OCI-LY7 (cell line): ENCODE data around the gene ANKRD34A. TPM values are rescaled to one million over a fixed set of nuclear protein-coding genes. Genes with fewer than 3 reads are reported as not detected.
A peak's percentile ranks its signal among the peaks of the same experiment; 100 is the strongest.

Experiments
- BruUV-seq: library from RNA; stranded (reverse); fragments of 400-500 nt; replicated peaks from 2 replicates; lab custom pipeline; 2021; lab: Mats Ljungman, UMichigan
- CTCF ChIA-PET: fragments of 300-600 bp; sonication (Branson Sonifier 250); formaldehyde crosslinking; loops from one replicate; lab custom pipeline; 2022; ENCODE audit warnings: antibody characterized with exemption; ENCODE audit not compliant: unreplicated experiment; lab: Charles Lee
- POLR2A ChIA-PET: fragments of 300-600 bp; sonication (Branson Sonifier 250); formaldehyde crosslinking; loops from one replicate; lab custom pipeline; 2022; ENCODE audit warnings: antibody characterized with exemption; lab: Charles Lee
- DNase-seq: peaks from one replicate; pipeline ENCODE4 v3.0.0-alpha.2; 2015; ENCODE audit warnings: low spot score
- H2AFZ ChIP-seq: fragments of 200-600 bp; sonication (generic), shearing (Covaris generic); 2 replicates; pipeline ENCODE4 v1.6.1; 2014; ENCODE audit warnings: mild to moderate bottlenecking, antibody characterized with exemption, low read length, moderate library complexity
- H3K27ac ChIP-seq: fragments of 200-600 bp; sonication (generic); 2 replicates; pipeline ENCODE4 v1.5.1; 2014; ENCODE audit warnings: mixed run types, low read depth, mild to moderate bottlenecking, moderate library complexity, low read length, inconsistent platforms; ENCODE audit not compliant: poor library complexity, severe bottlenecking
- H3K36me3 ChIP-seq: fragments of 200-600 bp; sonication (generic); 2 replicates; pipeline ENCODE4 v1.6.1; 2014; ENCODE audit warnings: mild to moderate bottlenecking, antibody characterized with exemption, low read length, moderate library complexity, mixed read lengths; ENCODE audit not compliant: insufficient read depth
- H3K4me1 ChIP-seq: fragments of 200-600 bp; sonication (generic); 2 replicates; pipeline ENCODE4 v1.5.1; 2014; ENCODE audit warnings: mild to moderate bottlenecking, low read length; ENCODE audit not compliant: insufficient read depth, poor library complexity, severe bottlenecking
- H3K4me2 ChIP-seq: fragments of 200-600 bp; sonication (generic); 2 replicates; pipeline ENCODE4 v1.6.1; 2014; ENCODE audit warnings: mild to moderate bottlenecking, low read length
- H3K4me3 ChIP-seq: fragments of 200-600 bp; sonication (generic); 2 replicates; pipeline ENCODE4 v1.5.1; 2014; ENCODE audit warnings: mild to moderate bottlenecking, low read depth, low read length; ENCODE audit not compliant: poor library complexity, severe bottlenecking
- H3K79me2 ChIP-seq: fragments of 200-600 bp; sonication (generic); 2 replicates; pipeline ENCODE4 v1.6.1; 2016; ENCODE audit warnings: low read depth, mild to moderate bottlenecking, low read length, moderate library complexity, mixed read lengths; ENCODE audit not compliant: insufficient read depth
- H3K9me2 ChIP-seq: fragments of 200-600 bp; sonication (generic); 2 replicates; pipeline ENCODE4 v1.6.1; 2016; ENCODE audit warnings: mild to moderate bottlenecking, low read length, mixed read lengths; ENCODE audit not compliant: insufficient read depth
- H3K9me3 ChIP-seq: fragments of 200-600 bp; sonication (generic); 2 replicates; pipeline ENCODE4 v1.6.1; 2014; ENCODE audit warnings: mild to moderate bottlenecking, mixed run types, low read length, mixed read lengths
- H4K20me1 ChIP-seq: fragments of 200-600 bp; sonication (generic); 2 replicates; pipeline ENCODE4 v1.6.1; 2014; ENCODE audit warnings: mild to moderate bottlenecking, antibody characterized with exemption, low read length, moderate library complexity, mixed read lengths; ENCODE audit not compliant: insufficient read depth
- EZH2phosphoT487 ChIP-seq: fragments of 200-600 bp; sonication (generic); IDR thresholded peaks from 2 replicates; pipeline ENCODE4 v1.6.1; 2018; ENCODE audit warnings: low read depth, borderline replicate concordance, mild to moderate bottlenecking, mixed run types, antibody characterized with exemption, low read length, moderate library complexity, mixed read lengths
- intact Hi-C: fragments of 100-400 bp; cut with micrococcal nuclease; formaldehyde crosslinking; loops from one replicate; pipeline ENCODE4 v1.10.0; 2022; ENCODE audit not compliant: unreplicated experiment
- total RNA-seq, 2 experiments: library from RNA; depleted of rRNA in 1 of 2; stranded (reverse); fragments of >200 nt in 1 of 2; shearing (Covaris generic) in 1 of 2; gene quantifications; 2 replicates each; pipeline ENCODE4 v1.2.3, GENCODE V29; 2014 to 2022
- TF ChIP-seq, protein P1 (sequence below): fragments of 200-600 bp; sonication (generic); conservative IDR thresholded peaks from 2 replicates; pipeline ENCODE4 v1.5.1; 2014; ENCODE audit warnings: mild to moderate bottlenecking, antibody characterized with exemption, low read length, moderate library complexity, mixed read lengths

ANKRD34A gene
- total RNA-seq, 2 experiments from 2014 or later = 1.9 to 4.8 TPM

DNA sequence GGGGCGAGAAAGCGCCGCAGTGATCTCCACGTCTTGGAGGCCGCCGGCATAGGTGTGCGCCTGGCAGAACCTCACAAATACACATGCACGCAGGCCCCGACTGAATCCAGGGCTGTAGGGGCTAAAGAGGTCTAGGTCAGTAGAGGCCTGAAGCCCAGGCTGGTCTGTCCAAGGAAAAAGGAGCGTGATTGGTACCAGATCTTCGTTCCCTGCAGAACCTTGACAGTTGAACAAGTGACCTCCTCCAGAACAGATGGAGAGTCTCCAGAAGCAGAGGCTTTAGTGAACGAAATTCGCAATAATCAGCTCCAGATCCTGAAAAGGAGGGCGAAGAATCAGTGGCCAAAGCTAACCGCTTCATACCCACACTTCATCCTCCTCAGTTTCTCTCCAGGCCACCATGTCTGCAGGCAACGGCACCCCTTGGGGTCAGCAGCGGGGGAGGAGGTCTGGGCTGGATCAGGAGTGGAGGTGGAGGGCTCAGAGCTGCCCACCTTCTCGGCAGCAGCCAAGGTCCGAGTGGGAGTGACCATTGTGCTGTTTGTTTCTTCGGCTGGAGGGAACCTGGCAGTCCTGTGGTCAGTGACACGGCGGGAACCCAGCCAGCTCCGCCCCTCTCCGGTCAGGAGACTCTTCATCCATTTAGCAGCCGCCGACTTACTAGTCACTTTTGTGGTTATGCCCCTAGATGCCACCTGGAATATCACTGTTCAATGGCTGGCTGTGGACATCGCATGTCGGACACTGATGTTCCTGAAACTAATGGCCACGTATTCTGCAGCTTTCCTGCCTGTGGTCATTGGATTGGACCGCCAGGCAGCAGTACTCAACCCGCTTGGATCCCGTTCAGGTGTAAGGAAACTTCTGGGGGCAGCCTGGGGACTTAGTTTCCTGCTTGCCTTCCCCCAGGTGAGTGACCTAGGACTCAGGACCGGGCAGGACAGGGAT is 45.1 kb downstream of the ANKRD34A start:
- Histone ChIP-seq H3K9me3 (no peaks in the 10 kb centered on the region), H3K4me3 (peak overlapping the region; percentile 85), H3K4me1 (peaks cover 16% of the 10 kb centered on the region), H3K36me3 (peaks cover 33% of the 10 kb centered on the region), H3K27ac (peak overlapping the region; percentile 58), H4K20me1 (no peaks in the 10 kb centered on the region), H3K79me2 (no peaks in the 10 kb centered on the region), H2AFZ (peak overlapping the region; percentile 70; the same call in 1 of the 2 replicates), H3K9me2 (no peaks in the 10 kb centered on the region), H3K4me2 (peak overlapping the region; percentile 77)
- intact Hi-C loops = no loop called here
- ChIA-PET CTCF (interaction anchor here (0.6 to 0.9 kb wide), 3 partner anchors 8 to 83 kb away, joined by 3 read pairs; partner anchors contain the start of genes POLR3GL and RBM8A), POLR2A (interaction anchor here (0.6 to 2.0 kb wide), 6 partner anchors 8 to 129 kb away, joined by 3 to 9 read pairs (median 4); partner anchors contain the start of genes LIX1L and RBM8A)
- no TSS peak for BruUV-seq
- TF ChIP-seq EZH2phosphoT487 = no peak
- TF ChIP-seq, protein P1, sequence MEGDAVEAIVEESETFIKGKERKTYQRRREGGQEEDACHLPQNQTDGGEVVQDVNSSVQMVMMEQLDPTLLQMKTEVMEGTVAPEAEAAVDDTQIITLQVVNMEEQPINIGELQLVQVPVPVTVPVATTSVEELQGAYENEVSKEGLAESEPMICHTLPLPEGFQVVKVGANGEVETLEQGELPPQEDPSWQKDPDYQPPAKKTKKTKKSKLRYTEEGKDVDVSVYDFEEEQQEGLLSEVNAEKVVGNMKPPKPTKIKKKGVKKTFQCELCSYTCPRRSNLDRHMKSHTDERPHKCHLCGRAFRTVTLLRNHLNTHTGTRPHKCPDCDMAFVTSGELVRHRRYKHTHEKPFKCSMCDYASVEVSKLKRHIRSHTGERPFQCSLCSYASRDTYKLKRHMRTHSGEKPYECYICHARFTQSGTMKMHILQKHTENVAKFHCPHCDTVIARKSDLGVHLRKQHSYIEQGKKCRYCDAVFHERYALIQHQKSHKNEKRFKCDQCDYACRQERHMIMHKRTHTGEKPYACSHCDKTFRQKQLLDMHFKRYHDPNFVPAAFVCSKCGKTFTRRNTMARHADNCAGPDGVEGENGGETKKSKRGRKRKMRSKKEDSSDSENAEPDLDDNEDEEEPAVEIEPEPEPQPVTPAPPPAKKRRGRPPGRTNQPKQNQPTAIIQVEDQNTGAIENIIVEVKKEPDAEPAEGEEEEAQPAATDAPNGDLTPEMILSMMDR = no peak
- no peak for DNase-seq

DNA sequence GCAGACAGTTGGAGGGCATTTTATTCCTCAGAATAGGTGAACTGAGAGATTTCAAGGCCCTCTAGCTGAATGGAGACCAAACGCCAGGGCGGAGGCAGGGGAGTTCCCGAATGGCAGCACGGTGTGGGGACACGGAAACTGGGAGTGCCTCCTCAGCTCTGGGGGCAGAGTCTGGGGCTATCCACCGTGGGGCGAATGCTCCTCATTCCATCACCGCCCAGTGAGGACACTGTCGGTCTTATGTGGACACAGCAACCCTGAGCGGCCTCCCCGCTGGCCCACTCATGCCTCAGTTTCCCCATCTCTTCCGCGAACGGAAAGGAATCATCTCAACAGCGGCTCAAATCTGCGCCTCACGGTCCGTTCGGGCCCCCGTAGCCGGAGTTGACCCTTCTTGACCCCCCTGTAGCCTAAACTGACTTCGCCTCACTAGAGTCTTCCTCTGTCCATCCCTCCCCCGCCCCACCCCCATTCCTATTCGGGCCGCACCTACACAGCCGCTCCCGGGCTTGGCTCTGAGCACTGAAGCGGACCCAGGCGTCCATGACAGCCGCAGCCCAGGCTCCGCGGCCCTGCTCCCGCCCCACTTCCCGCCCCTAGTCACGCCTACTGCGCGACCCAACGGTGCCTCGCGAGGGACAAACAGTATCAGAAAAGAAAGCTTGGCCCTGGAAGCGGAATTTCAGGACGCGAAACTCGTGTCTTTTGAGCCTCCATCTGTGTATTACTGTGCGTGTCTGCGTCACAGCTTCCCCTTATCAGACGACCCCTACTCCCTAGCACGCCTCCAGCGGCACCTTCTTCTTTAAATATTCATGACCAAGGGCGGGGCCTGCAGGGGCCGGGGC is 46.0 kb downstream of the ANKRD34A start, which contains the start of gene PEX11B:
PEX11B (minus strand) TSS at position 574 of the 848 bp plus-strand sequence; CDS start at position 545, 29 bp downstream.
- peaks cover 16% of the 10 kb centered on the region for H3K4me1 ChIP-seq
- no peaks in the 10 kb centered on the region for H3K79me2 ChIP-seq
- peak within 1 kb of the TSS; percentile 70; the same call in 1 of the 2 replicates for H2AFZ ChIP-seq
- no peaks in the 10 kb centered on the region for H3K9me2 ChIP-seq
- TF ChIP-seq, protein P1 = no peak
- TF ChIP-seq EZH2phosphoT487 = no peak
- POLR2A ChIA-PET = interaction anchor here (0.5 to 2.0 kb wide), 7 partner anchors 9 to 66 kb away, joined by 3 to 9 read pairs (median 3); partner anchors contain the start of genes LIX1L and RBM8A
- H3K4me2 ChIP-seq = peak within 1 kb of the TSS; percentile 77
- H3K4me3 ChIP-seq = peak within 1 kb of the TSS; percentile 85
- no peaks in the 10 kb centered on the region for H4K20me1 ChIP-seq
- intact Hi-C loops = no loop called here
- peak within 1 kb of the TSS; percentile 58 for H3K27ac ChIP-seq
- CTCF ChIA-PET = interaction anchor here (0.6 to 0.9 kb wide), 3 partner anchors 9 to 83 kb away, joined by 3 read pairs; partner anchors contain the start of genes POLR3GL and RBM8A
- BruUV-seq = no TSS peak
- H3K36me3 ChIP-seq = peaks cover 28% of the 10 kb centered on the region
- peak; percentile 89 for DNase-seq
- no peaks in the 10 kb centered on the region for H3K9me3 ChIP-seq
